Panc1 (cell line): ENCODE data around the gene CORO2B. TPM values are rescaled to one million over a fixed set of nuclear protein-coding genes. Genes with fewer than 3 reads are reported as not detected.

Experiments used
- ATAC-seq: fragments of 200-7000 bp; cut with Tn5 transposase; 2 replicates; pipeline ENCODE4 v1.9.1; 2020; ENCODE audit warnings: mild to moderate bottlenecking, moderate library complexity
- BruUV-seq: library from RNA; stranded (reverse); fragments of 400-500 nt; replicated peaks from 2 replicates; lab custom pipeline; 2021; lab: Mats Ljungman, UMichigan
- CTCF ChIA-PET: fragments of 300-600 bp; sonication (Branson Sonifier 250); formaldehyde crosslinking; loops from one replicate; lab custom pipeline; 2022; ENCODE audit warnings: antibody characterized with exemption; lab: Charles Lee
- POLR2A ChIA-PET: fragments of 300-600 bp; sonication (Branson Sonifier 250); formaldehyde crosslinking; loops from one replicate; lab custom pipeline; 2022; ENCODE audit warnings: antibody characterized with exemption; lab: Charles Lee
- DNase-seq: peaks from one replicate; pipeline ENCODE4 v3.0.0-alpha.2; 2010; ENCODE audit warnings: low read depth, low spot score
- H3K27ac ChIP-seq: 2 replicates; pipeline ENCODE4 v1.5.1; 2011; ENCODE audit warnings: mild to moderate bottlenecking, low read length, inconsistent platforms
- H3K27me3 ChIP-seq: fragments of 200-500 bp; sonication (Bioruptor generic); 2 replicates; pipeline ENCODE4 v1.6.0; 2014; ENCODE audit warnings: low read length, inconsistent platforms; ENCODE audit not compliant: control insufficient read depth, insufficient read depth
- H3K36me3 ChIP-seq: fragments of 200-500 bp; sonication (Bioruptor generic); 2 replicates; pipeline ENCODE4 v1.5.1; 2014; ENCODE audit warnings: inconsistent platforms, mild to moderate bottlenecking, low read length, moderate library complexity; ENCODE audit not compliant: control insufficient read depth, insufficient read depth
- H3K4me1 ChIP-seq: 2 replicates; pipeline ENCODE4 v1.5.1; 2011; ENCODE audit warnings: inconsistent platforms, mild to moderate bottlenecking, low read length, moderate library complexity; ENCODE audit not compliant: control insufficient read depth, insufficient read depth
- H3K4me3 ChIP-seq, 2 experiments: 2 replicates each; pipeline ENCODE4 v1.5.1; 2011 to 2012; ENCODE audit warnings: low read depth in 2 of 2, low read length in 2 of 2, mild to moderate bottlenecking in 2 of 2, inconsistent platforms in 1 of 2, moderate library complexity in 1 of 2
- H3K9me3 ChIP-seq: fragments of 200-500 bp; sonication (Bioruptor generic); 2 replicates; pipeline ENCODE4 v1.5.1; 2014; ENCODE audit warnings: low read depth, mild to moderate bottlenecking, inconsistent platforms, low read length, moderate library complexity; ENCODE audit not compliant: control insufficient read depth, insufficient read depth
- CTCF ChIP-seq: fragments of 450-650 bp; IDR thresholded peaks from 2 replicates; pipeline ENCODE4 v1.5.1; 2017; ENCODE audit warnings: mild to moderate bottlenecking
- POLR2AphosphoS5 ChIP-seq: IDR thresholded peaks from 2 replicates; pipeline ENCODE4 v1.6.1; 2012; ENCODE audit warnings: mild to moderate bottlenecking, low read depth, low read length, moderate library complexity
- REST ChIP-seq, 2 experiments: IDR thresholded peaks; 2 replicates each; pipeline ENCODE4 v1.6.1; 2011 to 2012; ENCODE audit warnings: low read depth in 2 of 2, control low read depth in 1 of 2, low read length in 1 of 2, mild to moderate bottlenecking in 1 of 2, moderate library complexity in 1 of 2; ENCODE audit not compliant: insufficient read depth in 1 of 2
- SIN3A ChIP-seq: IDR thresholded peaks from 2 replicates; pipeline ENCODE4 v1.6.1; 2012; ENCODE audit warnings: low read depth, mild to moderate bottlenecking, low read length, moderate library complexity, borderline replicate concordance; ENCODE audit not compliant: insufficient read depth
- TCF7L2 ChIP-seq: IDR thresholded peaks from 2 replicates; pipeline ENCODE4 v1.6.1; 2011; ENCODE audit warnings: mild to moderate bottlenecking, low read depth, low read length, inconsistent platforms
- in situ Hi-C: cut with HindIII; loops from 2 replicates; pipeline ENCODE4 v1.10.0; 2016; ENCODE audit warnings: low sequenced_read_pairs, low pct_unique_long_range_greater_than_20kb
- intact Hi-C: fragments of 100-400 bp; cut with micrococcal nuclease; formaldehyde crosslinking; loops from one replicate; pipeline ENCODE4 v1.10.0; 2022; ENCODE audit not compliant: unreplicated experiment
- total RNA-seq: library from RNA; stranded (reverse); gene quantifications from one replicate; pipeline ENCODE4 v1.2.1, GENCODE V29; 2021; ENCODE audit not compliant: unreplicated experiment

CORO2B gene
- total RNA-seq, 1 experiment from 2014 or later, result 0.36 TPM

GRCh38 chr15:68552773-68553172 lies 26.0 kb upstream of the CORO2B start:
- no peak overlapping the region for H3K4me3 ChIP-seq
- DNase-seq, result no peak
- TF ChIP-seq SIN3A (no peak), POLR2AphosphoS5 (no peak), CTCF (no peak), TCF7L2 (no peak), REST (IDR thresholded peaks at IDR 0.05; ENCODE audit: insufficient read depth in 1 of 2, low read depth in 2 of 2, low read length in 1 of 2) (no peak)
- in situ Hi-C loops, result no loop called here
- H3K27ac ChIP-seq, result no peak overlapping the region
- ChIA-PET POLR2A (no interaction called here), CTCF (no interaction called here)
- H3K27me3 ChIP-seq, result no peaks in the 10 kb centered on the region
- H3K4me1 ChIP-seq, result no peaks in the 10 kb centered on the region
- ATAC-seq, result no peak
- BruUV-seq, result no TSS peak
- intact Hi-C loops, result loop anchor here (2.0 kb wide), 1 partner anchor 122 kb away; no protein-coding TSS in a partner anchor
- no peaks in the 10 kb centered on the region for H3K36me3 ChIP-seq
- no peaks in the 10 kb centered on the region for H3K9me3 ChIP-seq

- no peaks in the 10 kb centered on the region for H3K36me3 ChIP-seq
- ChIA-PET POLR2A (interaction anchor here (0.6 kb wide), 1 partner anchor 120 kb away, joined by 24 read pairs; no protein-coding TSS in a partner anchor), CTCF (interaction anchor here (1.5 to 1.6 kb wide), 4 partner anchors 105 to 371 kb away, joined by 4 to 13 read pairs (median 6); no protein-coding TSS in a partner anchor)
- in situ Hi-C loops, result no loop called here
- TF ChIP-seq POLR2AphosphoS5 (no peak), REST (IDR thresholded peaks at IDR 0.05; ENCODE audit: insufficient read depth in 1 of 2, low read depth in 2 of 2, low read length in 1 of 2) (no peak), TCF7L2 (no peak)
- ATAC-seq, result no peak
- no peak for DNase-seq
- no peaks in the 10 kb centered on the region for H3K27me3 ChIP-seq
- H3K27ac ChIP-seq, result no peak overlapping the region
- H3K4me1 ChIP-seq, result no peaks in the 10 kb centered on the region
- no peak overlapping the region for H3K4me3 ChIP-seq
- no peaks in the 10 kb centered on the region for H3K9me3 ChIP-seq
- intact Hi-C loops, result loop anchor here (2.0 kb wide), 1 partner anchor 121 kb away; no protein-coding TSS in a partner anchor
- BruUV-seq, result no TSS peak
Observed at GRCh38 chr15:68553314-68553993, 25.3 kb upstream of the CORO2B start.
